ENCODE data around the gene SAMD4A. TPM values are rescaled to one million over a fixed set of nuclear protein-coding genes. Genes with fewer than 3 reads are reported as not detected.

SAMD4A gene
- total and polyA plus RNA-seq, 10 donors: 2.3 to 31.0 (median 21.2) TPM

GRCh38 chr14:54632452-54632851 is 65.5 kb downstream of the SAMD4A start:
- no peak for DNase-seq
- no peak for TF ChIP-seq POLR2A (IDR thresholded peaks at IDR 0.05)
- no peak for TF ChIP-seq CTCF (IDR thresholded peaks at IDR 0.05 in 8 of 11, conservative IDR thresholded peaks at IDR 0.05 in 3 of 11)
- TF ChIP-seq POLR2AphosphoS5 (IDR thresholded peaks at IDR 0.05): no peak
- Histone ChIP-seq H3K36me3 (no peaks in the 10 kb centered on the region), H3K4me3 (no peak overlapping the region), H3K9me3 (no peaks in the 10 kb centered on the region), H3K4me1 (peaks cover 23 to 36% (median 31%) of the 10 kb centered on the region in 6 donors), H3K27ac (no peak overlapping the region), H3K27me3 (replicated peaks in 1 of 7) (no peaks in the 10 kb centered on the region)
- intact Hi-C loops (cut with DNase I; ENCODE audit: low total_unique reads): no loop called here
- WGBS, 5 donors: 89 to 97% (median 94%) methylated on average over 1 of the region's 1 CpG

DNA sequence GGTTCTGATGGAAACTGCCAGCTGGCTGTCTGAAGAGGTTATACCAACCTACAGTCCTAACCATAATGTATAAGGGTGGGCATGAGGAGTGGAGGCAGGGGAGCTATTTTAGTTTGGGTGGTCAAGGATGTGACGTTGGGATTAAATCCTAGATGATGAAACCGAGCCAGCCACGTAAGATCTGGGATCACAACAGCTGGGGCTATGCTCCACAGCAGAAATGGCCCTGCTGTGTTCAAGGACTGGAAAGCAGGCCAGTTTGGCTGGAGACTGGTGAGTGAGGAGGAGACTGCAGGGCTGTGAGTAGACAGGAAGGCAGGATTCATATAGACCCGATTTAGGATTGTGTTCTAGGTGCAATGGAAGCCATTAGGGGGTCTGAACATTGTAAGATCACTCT is 66.1 kb downstream of the SAMD4A start:
- H3K27me3 ChIP-seq (replicated peaks in 1 of 7): no peaks in the 10 kb centered on the region
- no peak overlapping the region for H3K27ac ChIP-seq
- intact Hi-C loops (cut with DNase I; ENCODE audit: low total_unique reads): no loop called here
- no peaks in the 10 kb centered on the region for H3K36me3 ChIP-seq
- H3K4me1 ChIP-seq: peaks cover 19 to 36% (median 25%) of the 10 kb centered on the region in 6 donors
- 75 to 92% (median 86%) methylated on average over 4 of the region's 4 CpGs for WGBS, 5 donors
- H3K4me3 ChIP-seq: no peak overlapping the region
- DNase-seq: no peak
- no peak for TF ChIP-seq POLR2AphosphoS5 (IDR thresholded peaks at IDR 0.05)
- no peak for TF ChIP-seq CTCF (IDR thresholded peaks at IDR 0.05 in 8 of 11, conservative IDR thresholded peaks at IDR 0.05 in 3 of 11)
- no peak for TF ChIP-seq POLR2A (IDR thresholded peaks at IDR 0.05)
- no peaks in the 10 kb centered on the region for H3K9me3 ChIP-seq

DNA sequence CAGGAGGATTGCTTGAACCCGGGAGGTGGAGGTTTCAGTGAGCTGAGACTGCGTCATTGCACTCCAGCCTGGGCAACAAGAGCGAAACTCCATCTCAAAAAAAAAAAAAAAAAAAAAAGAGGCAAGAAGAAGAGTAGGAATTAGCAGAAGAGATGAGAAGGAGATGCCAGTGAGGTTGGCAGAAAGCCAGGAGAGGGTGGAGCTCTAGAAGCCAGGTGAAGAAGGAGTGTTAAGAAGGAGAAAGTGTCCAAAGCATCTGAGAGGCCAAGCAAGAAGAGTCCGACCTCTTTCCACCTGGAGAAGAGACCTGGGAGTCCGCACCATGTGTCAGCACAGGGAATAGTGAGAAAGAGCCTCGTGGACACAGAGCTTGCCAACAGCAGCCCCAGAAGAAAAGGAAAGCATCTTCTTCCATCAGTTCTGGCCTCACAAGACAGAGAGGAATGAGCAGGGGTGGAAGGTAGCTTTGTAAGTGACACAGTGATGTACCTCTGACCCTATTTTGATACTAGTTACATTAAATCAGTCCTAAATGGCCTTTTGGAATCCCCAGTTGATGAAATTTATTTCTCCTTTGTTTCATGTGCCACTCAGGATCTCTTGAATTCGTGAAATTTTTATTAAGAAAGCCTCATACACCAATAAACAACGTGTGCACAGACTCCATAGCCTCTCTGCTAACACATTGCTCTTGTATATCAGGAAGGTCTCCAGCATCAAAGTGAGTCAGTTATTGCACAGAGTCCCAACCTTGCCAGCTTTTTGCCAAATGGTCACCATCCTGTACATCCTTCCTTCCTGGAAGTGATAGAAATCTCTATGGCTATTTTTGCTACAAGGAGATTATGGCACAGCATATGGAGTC is 70.6 kb downstream of the SAMD4A start:
- Histone ChIP-seq H3K36me3 (no peaks in the 10 kb centered on the region), H3K4me1 (peaks cover 0 to 14% (median 2%) of the 10 kb centered on the region in 6 donors), H3K27me3 (replicated peaks in 1 of 7) (no peaks in the 10 kb centered on the region), H3K4me3 (no peak overlapping the region), H3K27ac (no peak overlapping the region), H3K9me3 (no peaks in the 10 kb centered on the region)
- TF ChIP-seq CTCF (IDR thresholded peaks at IDR 0.05 in 8 of 11, conservative IDR thresholded peaks at IDR 0.05 in 3 of 11): no peak
- intact Hi-C loops (cut with DNase I; ENCODE audit: low total_unique reads): no loop called here
- 82 to 92% (median 87%) methylated on average over 8 of the region's 8 CpGs for WGBS, 5 donors
- DNase-seq: no peak

DNA sequence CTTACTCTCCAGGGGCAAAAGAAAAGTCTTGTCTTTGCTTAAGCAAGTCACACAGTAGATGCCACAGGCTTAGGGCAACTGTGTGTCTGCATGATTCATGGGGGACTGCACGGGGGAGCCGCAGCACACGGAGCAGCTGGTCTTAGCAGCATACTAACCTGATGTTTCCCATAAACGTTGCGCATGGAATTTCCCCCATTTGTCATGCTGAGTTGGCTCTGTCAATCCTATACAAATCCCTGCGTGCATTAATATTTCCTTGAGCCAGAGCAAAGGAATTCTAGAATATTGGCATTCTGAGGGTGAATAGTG is 71.2 kb downstream of the SAMD4A start:
- intact Hi-C loops (cut with DNase I; ENCODE audit: low total_unique reads): no loop called here
- WGBS, 5 donors: 62 to 83% (median 70%) methylated on average over 6 of the region's 6 CpGs

More for the DNA sequence above, 71.2 kb downstream of the SAMD4A start:
- no peaks in the 10 kb centered on the region for H3K27me3 ChIP-seq (replicated peaks in 1 of 7)
- peaks cover 0 to 20% (median 6%) of the 10 kb centered on the region in 6 donors for H3K4me1 ChIP-seq
- no peak for DNase-seq
- H3K36me3 ChIP-seq: no peaks in the 10 kb centered on the region
- no peaks in the 10 kb centered on the region for H3K9me3 ChIP-seq
- H3K27ac ChIP-seq: no peak overlapping the region
- no peak overlapping the region for H3K4me3 ChIP-seq
- TF ChIP-seq POLR2A (IDR thresholded peaks at IDR 0.05) (no peak), POLR2AphosphoS5 (IDR thresholded peaks at IDR 0.05) (no peak), CTCF (IDR thresholded peaks at IDR 0.05 in 8 of 11, conservative IDR thresholded peaks at IDR 0.05 in 3 of 11) (no peak)
